ENCODE measurements around the gene MYO3B. TPM values are rescaled to one million over a fixed set of nuclear protein-coding genes. Genes with fewer than 3 reads are reported as not detected.

Gene MYO3B
- total and polyA plus RNA-seq, 7 experiments from 2014 or later: 0.66 to 0.82 TPM; not detected in 5

GRCh38 chr2:170180031-170180566, 2.2 kb downstream of the MYO3B start:
- CTCF ChIA-PET: no interaction called here
- intact Hi-C loops (cut with micrococcal nuclease): no loop called here
- POLR2A ChIA-PET: no interaction called here
- Histone ChIP-seq H3K9me3 (ENCODE audit: control insufficient read depth in 2 of 3, low read length in 3 of 3) (no peaks in the 10 kb centered on the region), H3K27ac (ENCODE audit: low read depth, low read length) (no peak overlapping the region), H3K4me1 (ENCODE audit: control insufficient read depth in 2 of 2, insufficient read depth in 2 of 2, low read length in 2 of 2) (no peaks in the 10 kb centered on the region), H3K4me3 (ENCODE audit: low read length) (no peak overlapping the region), H3K27me3 (ENCODE audit: control insufficient read depth in 2 of 2, insufficient read depth in 2 of 2, low read length in 2 of 2) (no peaks in the 10 kb centered on the region), H3K36me3 (ENCODE audit: control insufficient read depth in 2 of 3, insufficient read depth in 3 of 3, low read length in 3 of 3) (no peaks in the 10 kb centered on the region)
- H3K27me3 Mint-ChIP-seq: no peaks in the 10 kb centered on the region
- H3K36me3 Mint-ChIP-seq: no peaks in the 10 kb centered on the region
- H3K27ac Mint-ChIP-seq: no peak overlapping the region
- H3K4me1 Mint-ChIP-seq: peaks cover 0 to 3% (median 0%) of the 10 kb centered on the region in 7 donors
- H3K4me3 Mint-ChIP-seq: no peak overlapping the region
- DNase-seq (no peak), ATAC-seq (no peak)
- peaks cover 0 to 4% (median 0%) of the 10 kb centered on the region in 11 donors for H3K9me3 Mint-ChIP-seq

- Mint-ChIP-seq H3K36me3 (no peaks in the 10 kb centered on the region), H3K27me3 (peaks cover 0 to 7% (median 0%) of the 10 kb centered on the region in 5 donors), H3K27ac (no peak overlapping the region), H3K9me3 (peaks cover 0 to 17% (median 7%) of the 10 kb centered on the region in 11 donors), H3K4me3 (no peak overlapping the region), H3K4me1 (peaks cover 0 to 3% (median 0%) of the 10 kb centered on the region in 7 donors)
- POLR2A ChIA-PET: no interaction called here
- Histone ChIP-seq H3K4me3 (ENCODE audit: low read length) (no peak overlapping the region), H3K9me3 (ENCODE audit: control insufficient read depth in 2 of 3, low read length in 3 of 3) (no peaks in the 10 kb centered on the region), H3K27ac (ENCODE audit: low read depth, low read length) (no peak overlapping the region), H3K27me3 (ENCODE audit: control insufficient read depth in 2 of 2, insufficient read depth in 2 of 2, low read length in 2 of 2) (no peaks in the 10 kb centered on the region), H3K4me1 (ENCODE audit: control insufficient read depth in 2 of 2, insufficient read depth in 2 of 2, low read length in 2 of 2) (no peaks in the 10 kb centered on the region), H3K36me3 (ENCODE audit: control insufficient read depth in 2 of 3, insufficient read depth in 3 of 3, low read length in 3 of 3) (no peaks in the 10 kb centered on the region)
- CTCF ChIA-PET: no interaction called here
- no peak for ATAC-seq
- intact Hi-C loops (cut with micrococcal nuclease): no loop called here
- DNase-seq: no peak
These were observed 3.7 kb downstream of the MYO3B start for GRCh38 chr2:170181602-170182001.

GRCh38 chr2:170185319-170185718, 7.4 kb downstream of the MYO3B start:
- Mint-ChIP-seq H3K27me3 (peaks cover 6 to 31% (median 13%) of the 10 kb centered on the region in 5 donors), H3K36me3 (peaks cover 0 to 12% (median 0%) of the 10 kb centered on the region in 5 donors), H3K27ac (no peak overlapping the region), H3K9me3 (peaks cover 2 to 52% (median 22%) of the 10 kb centered on the region in 11 donors), H3K4me3 (no peak overlapping the region), H3K4me1 (no peaks in the 10 kb centered on the region)
- intact Hi-C loops (cut with micrococcal nuclease): no loop called here
- CTCF ChIA-PET: interaction anchor here (0.6 kb wide), 1 partner anchor 1340 kb away, joined by 12 read pairs; no protein-coding TSS in a partner anchor
- no peaks in the 10 kb centered on the region for H3K36me3 ChIP-seq (ENCODE audit: control insufficient read depth in 2 of 3, insufficient read depth in 3 of 3, low read length in 3 of 3)
- DNase-seq (no peak), ATAC-seq (no peak)
- no peaks in the 10 kb centered on the region for H3K27me3 ChIP-seq (ENCODE audit: control insufficient read depth in 2 of 2, insufficient read depth in 2 of 2, low read length in 2 of 2)
- POLR2A ChIA-PET: no interaction called here
- no peaks in the 10 kb centered on the region for H3K4me1 ChIP-seq (ENCODE audit: control insufficient read depth in 2 of 2, insufficient read depth in 2 of 2, low read length in 2 of 2)
- no peaks in the 10 kb centered on the region for H3K9me3 ChIP-seq (ENCODE audit: control insufficient read depth in 2 of 3, low read length in 3 of 3)
- H3K4me3 ChIP-seq (ENCODE audit: low read length): no peak overlapping the region
- no peak overlapping the region for H3K27ac ChIP-seq (ENCODE audit: low read depth, low read length)

GRCh38 chr2:170189757-170190156, 11.8 kb downstream of the MYO3B start:
- POLR2A ChIA-PET: no interaction called here

GRCh38 chr2:170190172-170190571, 12.2 kb downstream of the MYO3B start:
- intact Hi-C loops (cut with micrococcal nuclease): no loop called here
- no peaks in the 10 kb centered on the region for H3K36me3 ChIP-seq (ENCODE audit: control insufficient read depth in 2 of 3, insufficient read depth in 3 of 3, low read length in 3 of 3)
- Mint-ChIP-seq H3K27ac (no peak overlapping the region), H3K27me3 (peaks cover 10 to 55% (median 28%) of the 10 kb centered on the region in 5 donors), H3K4me3 (no peak overlapping the region), H3K4me1 (peaks cover 0 to 2% (median 0%) of the 10 kb centered on the region in 7 donors), H3K36me3 (peaks cover 0 to 16% (median 0%) of the 10 kb centered on the region in 5 donors), H3K9me3 (peaks cover 6 to 64% (median 24%) of the 10 kb centered on the region in 11 donors)
- H3K4me3 ChIP-seq (ENCODE audit: low read length): no peak overlapping the region
- H3K27me3 ChIP-seq (ENCODE audit: control insufficient read depth in 2 of 2, insufficient read depth in 2 of 2, low read length in 2 of 2): no peaks in the 10 kb centered on the region
- CTCF ChIA-PET: no interaction called here
- no peaks in the 10 kb centered on the region for H3K4me1 ChIP-seq (ENCODE audit: control insufficient read depth in 2 of 2, insufficient read depth in 2 of 2, low read length in 2 of 2)
- no peak overlapping the region for H3K27ac ChIP-seq (ENCODE audit: low read depth, low read length)
- DNase-seq (no peak), ATAC-seq (no peak)
- no peaks in the 10 kb centered on the region for H3K9me3 ChIP-seq (ENCODE audit: control insufficient read depth in 2 of 3, low read length in 3 of 3)
- POLR2A ChIA-PET: no interaction called here

More at GRCh38 chr2:170189757-170190156, 11.8 kb downstream of the MYO3B start:
- H3K27me3 ChIP-seq (ENCODE audit: control insufficient read depth in 2 of 2, insufficient read depth in 2 of 2, low read length in 2 of 2): no peaks in the 10 kb centered on the region
- H3K9me3 Mint-ChIP-seq: peaks cover 7 to 67% (median 26%) of the 10 kb centered on the region in 11 donors
- peaks cover 10 to 51% (median 24%) of the 10 kb centered on the region in 5 donors for H3K27me3 Mint-ChIP-seq
- CTCF ChIA-PET: no interaction called here
- H3K36me3 ChIP-seq (ENCODE audit: control insufficient read depth in 2 of 3, insufficient read depth in 3 of 3, low read length in 3 of 3): no peaks in the 10 kb centered on the region
- H3K4me1 Mint-ChIP-seq: peaks cover 0 to 2% (median 0%) of the 10 kb centered on the region in 7 donors
- no peak overlapping the region for H3K27ac Mint-ChIP-seq
- intact Hi-C loops (cut with micrococcal nuclease): no loop called here
- H3K9me3 ChIP-seq (ENCODE audit: control insufficient read depth in 2 of 3, low read length in 3 of 3): no peaks in the 10 kb centered on the region
- H3K4me1 ChIP-seq (ENCODE audit: control insufficient read depth in 2 of 2, insufficient read depth in 2 of 2, low read length in 2 of 2): no peaks in the 10 kb centered on the region
- H3K4me3 ChIP-seq (ENCODE audit: low read length): no peak overlapping the region
- peaks cover 0 to 16% (median 0%) of the 10 kb centered on the region in 5 donors for H3K36me3 Mint-ChIP-seq
- H3K4me3 Mint-ChIP-seq: no peak overlapping the region
- H3K27ac ChIP-seq (ENCODE audit: low read depth, low read length): no peak overlapping the region
- ATAC-seq (no peak), DNase-seq (no peak)

GRCh38 chr2:170191166-170191866, 13.4 kb downstream of the MYO3B start:
- no peaks in the 10 kb centered on the region for H3K4me1 ChIP-seq (ENCODE audit: control insufficient read depth in 2 of 2, insufficient read depth in 2 of 2, low read length in 2 of 2)
- POLR2A ChIA-PET: no interaction called here

More at GRCh38 chr2:170191166-170191866, 13.4 kb downstream of the MYO3B start:
- intact Hi-C loops (cut with micrococcal nuclease): no loop called here
- Mint-ChIP-seq H3K9me3 (peaks cover 3 to 53% (median 15%) of the 10 kb centered on the region in 11 donors), H3K27me3 (peaks cover 10 to 53% (median 24%) of the 10 kb centered on the region in 5 donors), H3K4me1 (peaks cover 0 to 2% (median 0%) of the 10 kb centered on the region in 7 donors), H3K36me3 (peaks cover 0 to 16% (median 0%) of the 10 kb centered on the region in 5 donors), H3K27ac (no peak overlapping the region), H3K4me3 (no peak overlapping the region)
- H3K4me3 ChIP-seq (ENCODE audit: low read length): no peak overlapping the region
- CTCF ChIA-PET: no interaction called here
- no peak overlapping the region for H3K27ac ChIP-seq (ENCODE audit: low read depth, low read length)
- no peaks in the 10 kb centered on the region for H3K36me3 ChIP-seq (ENCODE audit: control insufficient read depth in 2 of 3, insufficient read depth in 3 of 3, low read length in 3 of 3)
- ATAC-seq: no peak
- DNase-seq: no peak
- H3K27me3 ChIP-seq (ENCODE audit: control insufficient read depth in 2 of 2, insufficient read depth in 2 of 2, low read length in 2 of 2): no peaks in the 10 kb centered on the region
- H3K9me3 ChIP-seq (ENCODE audit: control insufficient read depth in 2 of 3, low read length in 3 of 3): no peaks in the 10 kb centered on the region

Data from naive thymus-derived CD4-positive, alpha-beta T cell (primary cell).